Spleen (tissue), 11 donors: Measurements from ENCODE around the gene ABHD2. TPM values are rescaled to one million over a fixed set of nuclear protein-coding genes. Genes with fewer than 3 reads are reported as not detected.
"Not testable (repeated sequence)": the region's sequence is repeated elsewhere in the genome, so short reads cannot be mapped to it uniquely, and the experiment has no call there.

Experiments
- DNase-seq: peaks from one replicate; pipeline ENCODE4 v3.0.0-alpha.2; 2020
- H3K27ac ChIP-seq, 8 donors: fragments of 200-600 bp; sonication (generic) in 7 of 8; 1 replicate in 4 of 8; 2 replicates in 4 of 8; pipeline versions ENCODE4 v1.5.0 to v1.8.0; 2016 to 2021; ENCODE audit warnings: inconsistent platforms in 4 of 8, mild to moderate bottlenecking in 4 of 8, moderate library complexity in 1 of 8
- H3K27me3 ChIP-seq, 7 donors: fragments of 200-600 bp; sonication (generic) in 6 of 7; replicated peaks in 1 of 7; 1 replicate in 4 of 7; 2 replicates in 3 of 7; pipeline versions ENCODE4 v1.5.0 to v1.8.0; 2016 to 2021; ENCODE audit warnings: inconsistent platforms in 3 of 7, mild to moderate bottlenecking in 1 of 7
- H3K36me3 ChIP-seq, 6 donors: fragments of 200-600 bp; sonication (generic) in 5 of 6; 1 replicate in 4 of 6; 2 replicates in 2 of 6; pipeline versions ENCODE4 v1.5.0 to v1.8.0; 2016 to 2021; ENCODE audit warnings: inconsistent platforms in 2 of 6
- H3K4me1 ChIP-seq, 6 donors: fragments of 200-600 bp; sonication (generic) in 5 of 6; 1 replicate in 3 of 6; 2 replicates in 3 of 6; pipeline versions ENCODE4 v1.5.0 to v1.8.0; 2016 to 2021; ENCODE audit warnings: inconsistent platforms in 3 of 6
- H3K4me3 ChIP-seq, 8 donors: fragments of 200-600 bp; sonication (generic) in 7 of 8; 1 replicate in 4 of 8; 2 replicates in 4 of 8; pipeline versions ENCODE4 v1.5.0 to v1.8.0; 2016 to 2021; ENCODE audit warnings: inconsistent platforms in 4 of 8, mild to moderate bottlenecking in 4 of 8, moderate library complexity in 2 of 8
- H3K9me3 ChIP-seq, 8 donors: fragments of 200-600 bp; sonication (generic) in 7 of 8; 1 replicate in 4 of 8; 2 replicates in 4 of 8; pipeline versions ENCODE4 v1.5.0 to v1.8.0; 2016 to 2021; ENCODE audit warnings: inconsistent platforms in 4 of 8
- CTCF ChIP-seq, 11 experiments: fragments of 200-600 bp in 7 of 11; fragments of 450-650 bp in 4 of 11; sonication (generic) in 4 of 11; IDR thresholded peaks in 8 of 11; conservative IDR thresholded peaks in 3 of 11; 1 replicate in 7 of 11; 2 replicates in 4 of 11; pipeline versions ENCODE4 v1.4.0 to v1.8.0; 2016 to 2021; ENCODE audit warnings: antibody characterized with exemption in 11 of 11, inconsistent platforms in 4 of 11, mild to moderate bottlenecking in 1 of 11
- POLR2A ChIP-seq, 3 donors: fragments of 450-650 bp; IDR thresholded peaks; one replicate each; pipeline ENCODE4 v1.5.1; 2017; ENCODE audit warnings: antibody characterized with exemption in 3 of 3, mild to moderate bottlenecking in 1 of 3
- POLR2AphosphoS5 ChIP-seq, 3 donors: sonication (generic); formaldehyde crosslinking; IDR thresholded peaks; one replicate each; pipeline ENCODE4 v1.5.1; 2017; ENCODE audit warnings: antibody characterized with exemption in 3 of 3
- WGBS, 5 donors: extraction: QIAGEN DNeasy Blood & Tissue Kit in 3 of 5; methylation state at CpG; one replicate each; pipeline versions ENCODE4 v1.1.5 to v1.1.7; 2013 to 2018; 5-methylcytosine and 5-hydroxymethylcytosine counted together
- intact Hi-C: fragments of 100-400 bp; cut with DNase I; formaldehyde crosslinking; loops from one replicate; pipeline ENCODE4 v1.15.0; 2023; ENCODE audit warnings: low total_unique reads
- polyA plus RNA-seq, 3 donors: library from polyadenylated mRNA; stranded (reverse); fragments of 200-250 nt; gene quantifications; one replicate each; pipeline ENCODE4 v1.2.1, GENCODE V29; 2013
- total RNA-seq, 7 donors: library from RNA; depleted of rRNA in 3 of 7; stranded (reverse); fragments of >200 nt in 3 of 7; fragmentation: NEBNext Ultra II Directional in 4 of 7; extraction: Animal tissue kit (Norgen Biotek cat#: 25700) in 4 of 7; gene quantifications; one replicate each; pipeline versions ENCODE4 v1.1.0 to v1.2.1, GENCODE V29; 2016 to 2021
- donor health status: healthy with polysubstance abuse.
- donor health status: DM: no; HTN: no; CAD: no; lungs with moderate emphysema.
- donor health status: DM: no; HTN: no; CAD: no.
- donor health status: Bipolar disorder and iron deficiency.
- donor health status: healthy.
- donor health status: DM: no; HTN: no; CAD: no.
- donor health status: DM: yes; HTN: yes; CAD: no.

The ABHD2 gene
- total and polyA plus RNA-seq, 10 donors: 2.1 to 158 (median 106) TPM

- H3K27me3 ChIP-seq: peaks cover 0 to 6% (median 0%) of the 10 kb centered on the region in 7 donors
- no peak for DNase-seq
- H3K4me3 ChIP-seq: no peak overlapping the region
- H3K4me1 ChIP-seq: no peaks in the 10 kb centered on the region
- H3K36me3 ChIP-seq: no peaks in the 10 kb centered on the region
- intact Hi-C loops: no loop called here
- TF ChIP-seq POLR2A (IDR thresholded peaks at IDR 0.05): no peak
- TF ChIP-seq POLR2AphosphoS5 (IDR thresholded peaks at IDR 0.05): no peak
- TF ChIP-seq CTCF (IDR thresholded peaks at IDR 0.05 in 8 of 11, conservative IDR thresholded peaks at IDR 0.05 in 3 of 11): no peak
- WGBS, 5 donors: 50 to 68% (median 66%) methylated on average over 5 of the region's 5 CpGs
- no peak overlapping the region for H3K27ac ChIP-seq
- H3K9me3 ChIP-seq: no peaks in the 10 kb centered on the region
Measured at GRCh38 chr15:89230277-89230676, 142.0 kb downstream of the ABHD2 start.

- Histone ChIP-seq H3K4me1 (no peaks in the 10 kb centered on the region), H3K9me3 (no peaks in the 10 kb centered on the region), H3K4me3 (no peak overlapping the region), H3K27ac (no peak overlapping the region), H3K27me3 (peaks cover 0 to 6% (median 0%) of the 10 kb centered on the region in 7 donors), H3K36me3 (no peaks in the 10 kb centered on the region)
- DNase-seq: no peak
- no peak for TF ChIP-seq POLR2AphosphoS5 (IDR thresholded peaks at IDR 0.05)
- no peak for TF ChIP-seq CTCF (IDR thresholded peaks at IDR 0.05 in 8 of 11, conservative IDR thresholded peaks at IDR 0.05 in 3 of 11)
- TF ChIP-seq POLR2A (IDR thresholded peaks at IDR 0.05): no peak
- intact Hi-C loops: no loop called here
Measured at GRCh38 chr15:89231832-89232231, 143.6 kb downstream of the ABHD2 start.

- whole genome bisulfite sequencing, 5 donors: 80 to 91% (median 82%) methylated on average over 12 of the region's 12 CpGs
- H3K36me3 ChIP-seq, H3K27me3 ChIP-seq, H3K9me3 ChIP-seq, H3K4me3 ChIP-seq, intact Hi-C loops, DNase-seq: not testable (repeated sequence)
- Histone ChIP-seq H3K4me1 (peaks cover 8 to 24% (median 18%) of the 10 kb centered on the region in 6 donors), H3K27ac (peak overlapping the region in 2 of 8 donors; percentile 12 to 40)
Measured at GRCh38 chr15:89239883-89240810, 151.9 kb downstream of the ABHD2 start.

- intact Hi-C loops: no loop called here
- 35 to 42% (median 39%) methylated on average over 20 of the region's 20 CpGs for WGBS, 5 donors
- DNase-seq: no peak
- Histone ChIP-seq H3K36me3 (peaks cover 0 to 10% (median under 1%) of the 10 kb centered on the region in 6 donors), H3K4me3 (peak overlapping the region; percentile 68 to 98 (median 85)), H3K4me1 (peaks cover 8 to 37% (median 18%) of the 10 kb centered on the region in 6 donors), H3K9me3 (peaks cover 0 to 7% (median 2%) of the 10 kb centered on the region in 8 donors), H3K27ac (peak overlapping the region in 7 of 8 donors; percentile 41 to 90 (median 63)), H3K27me3 (no peaks in the 10 kb centered on the region)
- no peak for TF ChIP-seq POLR2AphosphoS5 (IDR thresholded peaks at IDR 0.05)
- TF ChIP-seq POLR2A (IDR thresholded peaks at IDR 0.05): no peak
- no peak for TF ChIP-seq CTCF (IDR thresholded peaks at IDR 0.05 in 8 of 11, conservative IDR thresholded peaks at IDR 0.05 in 3 of 11)
Measured at GRCh38 chr15:89243046-89243690, 154.9 kb downstream of the ABHD2 start.
